Stimulated activated CD4-positive, alpha-beta T cell treated with anti-CD3 and anti-CD28 coated beads, Interleukin-2, amount 100 ng/mL, for 24 hours (primary cell): ENCODE data around the gene CCNK.

Experiments used
- DNase-seq, 2 donors: peaks; one replicate each; pipeline ENCODE4 v3.0.0-alpha.2; 2020

The CCNK gene

DNA sequence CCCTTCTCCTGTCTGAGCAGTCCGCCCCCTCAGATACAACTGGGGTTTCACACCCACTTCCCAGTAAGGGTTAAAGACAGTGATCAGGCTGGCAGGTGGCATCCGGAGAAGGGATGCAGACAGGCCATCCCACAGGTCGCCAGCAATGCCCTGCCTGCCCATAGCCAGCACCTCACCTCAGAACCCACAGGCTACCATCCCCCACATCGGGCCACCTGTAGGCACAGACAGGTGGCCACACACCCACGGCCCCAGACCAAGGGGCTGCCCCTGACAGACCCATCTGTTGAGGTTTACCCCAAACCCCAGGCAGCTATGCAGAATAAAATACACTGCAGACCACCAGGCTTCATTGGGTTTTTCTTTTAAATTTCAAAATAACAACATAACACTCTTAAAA is 57.5 kb downstream of the CCNK start:
- no peak for DNase-seq

DNA sequence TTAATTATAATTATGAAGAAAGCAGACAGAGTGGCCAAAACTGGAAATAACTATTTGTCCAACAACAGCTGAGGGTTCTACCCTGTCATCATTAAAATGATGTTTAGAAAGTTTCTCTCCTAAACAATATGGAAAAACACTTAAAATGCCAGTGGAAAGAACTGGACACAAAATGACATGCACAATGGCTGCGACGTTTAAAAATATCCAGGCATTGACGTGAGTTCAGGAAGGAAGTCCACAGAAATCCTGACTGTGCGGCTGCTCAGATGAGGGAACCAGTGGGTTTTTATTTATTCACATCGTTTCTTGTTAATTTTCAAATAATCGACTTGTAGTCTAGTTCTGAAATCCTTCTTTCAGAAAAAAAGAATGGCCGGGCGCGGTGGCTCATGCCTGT is 58.3 kb downstream of the CCNK start:
- no peak for DNase-seq

DNA sequence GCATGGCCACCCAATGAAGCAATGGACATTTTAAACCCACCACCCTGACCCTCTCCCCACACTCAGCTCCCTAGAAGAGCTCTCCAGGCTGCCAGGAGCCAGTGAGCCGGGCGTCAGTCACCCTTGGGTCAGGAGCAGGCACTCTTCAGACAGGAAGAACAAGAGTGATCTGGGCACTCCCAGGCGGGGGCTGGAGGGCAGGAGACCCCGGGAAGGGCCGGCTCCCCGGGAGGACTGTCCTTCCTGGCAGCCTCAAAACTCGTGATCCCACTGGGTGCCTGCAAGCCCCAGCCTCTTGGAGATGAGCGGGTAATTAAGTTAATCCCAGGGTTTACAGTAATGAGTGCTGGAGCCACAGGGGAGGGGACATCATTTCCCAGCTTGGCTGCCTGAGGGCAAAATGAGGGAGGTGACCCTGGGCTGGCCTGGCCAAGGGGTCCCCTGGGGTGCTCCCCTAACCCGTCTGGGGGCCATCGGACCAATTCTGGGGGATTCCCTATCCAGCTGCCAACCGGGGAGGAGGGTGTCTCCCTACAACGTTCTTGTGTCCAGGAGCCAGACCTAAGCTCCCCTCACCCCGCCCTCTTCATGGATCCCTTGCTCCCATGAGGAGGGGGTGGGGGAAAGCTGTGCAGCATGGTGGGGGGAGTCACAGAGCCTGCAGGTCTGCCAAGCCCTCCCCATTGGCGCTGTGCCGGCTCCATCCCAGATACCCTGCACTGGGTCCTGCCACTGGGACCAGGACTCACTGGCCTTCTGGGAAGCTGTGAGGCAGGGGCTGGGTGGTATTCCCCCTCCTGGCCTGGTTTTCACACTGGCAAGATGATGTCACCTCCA is 59.2 kb downstream of the CCNK start:
- DNase-seq = no peak

DNA sequence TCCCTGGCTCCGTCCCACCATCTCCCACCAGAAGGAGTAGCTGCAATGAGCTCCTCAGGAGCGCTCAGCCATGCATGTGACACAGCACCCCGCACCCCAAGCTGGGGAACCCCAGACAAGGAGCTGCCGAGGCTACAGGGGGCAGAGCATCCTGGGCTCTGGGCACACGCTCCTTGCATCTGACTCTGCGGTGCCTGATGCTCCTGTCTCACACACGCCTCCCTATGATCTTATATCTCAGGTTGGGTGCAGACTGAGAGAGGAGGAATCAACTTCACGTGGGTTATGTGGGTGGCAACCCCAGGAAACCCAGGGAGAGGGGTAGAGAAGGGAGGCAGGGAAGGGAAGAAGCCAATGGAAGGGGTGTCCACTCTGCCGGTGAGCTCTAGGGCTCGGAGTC is 60.0 kb downstream of the CCNK start:
- DNase-seq = no peak

- DNase-seq = no peak
These were observed 60.7 kb downstream of the CCNK start for GRCh38 chr14:99541677-99542470.

DNA sequence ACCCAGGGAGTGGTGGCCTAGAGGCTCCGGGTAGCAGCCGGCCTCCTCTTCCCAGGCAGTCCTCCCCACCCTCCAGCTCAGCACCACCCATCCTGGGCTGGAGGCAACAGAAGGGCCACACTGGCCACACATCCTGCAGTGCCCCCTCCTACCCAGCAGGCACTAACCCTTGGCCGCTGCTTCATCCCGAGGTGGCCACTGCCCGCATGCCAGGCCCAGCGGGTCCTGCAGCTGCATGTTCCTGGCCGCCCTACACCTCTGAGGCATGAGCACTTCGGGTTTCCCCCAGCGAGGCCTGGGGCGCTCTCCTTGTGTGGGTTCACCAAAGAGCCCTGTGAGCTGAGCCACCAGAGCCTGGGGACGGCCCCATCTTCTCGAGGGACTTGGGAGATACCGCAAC is 61.4 kb downstream of the CCNK start:
- no peak for DNase-seq

GRCh38 chr14:99543370-99543769 is 62.2 kb downstream of the CCNK start:
- no peak for DNase-seq

GRCh38 chr14:99543985-99544384 is 62.8 kb downstream of the CCNK start:
- DNase-seq = no peak

GRCh38 chr14:99544991-99545390 is 63.8 kb downstream of the CCNK start:
- no peak for DNase-seq

DNA sequence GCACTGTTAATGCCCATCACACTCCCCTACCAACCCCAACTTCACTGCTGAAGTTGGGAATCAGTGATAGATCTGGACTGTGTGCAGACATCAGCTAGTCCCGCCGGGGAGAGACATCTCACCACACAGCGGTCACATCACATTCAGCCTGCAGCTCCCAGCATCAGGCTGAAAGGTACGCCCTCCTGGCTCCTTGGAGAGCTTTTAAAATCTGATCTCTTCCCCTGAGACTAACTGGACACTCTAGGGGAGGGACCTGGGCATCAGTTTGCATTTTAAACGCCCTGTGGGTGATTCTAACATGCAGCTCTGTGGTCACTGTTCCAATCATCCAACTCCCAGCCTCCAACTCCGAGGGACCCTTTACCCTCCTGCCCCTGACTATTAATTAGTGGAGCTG is 64.4 kb downstream of the CCNK start:
- DNase-seq = no peak

DNA sequence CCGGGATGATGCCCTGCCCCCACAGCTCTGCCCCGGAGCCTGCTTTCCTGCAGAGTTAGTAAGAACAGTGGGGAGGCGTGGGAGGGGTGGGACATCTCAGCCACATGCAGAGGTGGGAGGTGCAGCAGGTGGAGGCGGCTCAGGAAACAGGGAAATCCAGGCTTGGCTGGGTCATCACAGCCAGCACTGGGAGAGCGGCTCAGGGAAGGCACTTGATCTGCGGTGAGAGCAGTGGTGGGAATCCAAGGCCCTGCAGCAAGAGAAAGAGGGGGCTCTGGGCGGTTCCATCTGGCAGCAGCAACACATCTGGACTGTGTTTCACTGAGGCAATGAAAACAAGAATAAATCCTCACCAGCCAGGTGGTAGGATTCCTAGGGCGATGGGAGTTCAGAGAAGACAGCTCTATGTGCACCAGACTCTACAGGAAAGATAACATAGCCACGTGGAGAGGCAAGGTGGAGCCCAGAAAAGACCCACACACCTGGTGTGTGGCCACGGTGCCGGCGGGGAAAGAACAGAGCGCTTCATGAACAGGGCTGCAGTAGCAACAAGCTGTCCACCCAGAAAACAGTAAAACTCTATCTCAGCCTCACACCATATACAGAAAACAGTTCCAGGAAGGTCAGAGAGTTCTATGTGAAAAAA is 65.1 kb downstream of the CCNK start:
- no peak for DNase-seq

DNA sequence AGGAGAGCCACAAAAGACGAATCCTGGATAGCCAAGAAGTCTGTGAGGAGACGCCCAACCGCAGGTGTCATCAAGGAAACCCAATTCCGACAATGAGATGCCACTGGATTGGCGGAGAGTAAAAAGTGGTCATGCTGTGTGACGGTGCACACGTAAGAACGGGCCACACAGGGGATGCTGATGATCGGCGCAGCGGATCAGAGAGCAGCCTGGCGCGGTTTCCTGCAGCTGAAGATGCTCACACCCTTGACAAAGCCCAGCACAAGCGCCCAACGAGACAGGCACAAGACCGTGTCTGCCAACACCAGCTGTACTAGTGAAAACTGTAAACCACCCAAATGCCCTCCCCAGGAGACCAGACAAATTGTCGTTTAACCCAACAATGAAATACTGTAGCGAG is 67.0 kb downstream of the CCNK start:
- DNase-seq = no peak

DNA sequence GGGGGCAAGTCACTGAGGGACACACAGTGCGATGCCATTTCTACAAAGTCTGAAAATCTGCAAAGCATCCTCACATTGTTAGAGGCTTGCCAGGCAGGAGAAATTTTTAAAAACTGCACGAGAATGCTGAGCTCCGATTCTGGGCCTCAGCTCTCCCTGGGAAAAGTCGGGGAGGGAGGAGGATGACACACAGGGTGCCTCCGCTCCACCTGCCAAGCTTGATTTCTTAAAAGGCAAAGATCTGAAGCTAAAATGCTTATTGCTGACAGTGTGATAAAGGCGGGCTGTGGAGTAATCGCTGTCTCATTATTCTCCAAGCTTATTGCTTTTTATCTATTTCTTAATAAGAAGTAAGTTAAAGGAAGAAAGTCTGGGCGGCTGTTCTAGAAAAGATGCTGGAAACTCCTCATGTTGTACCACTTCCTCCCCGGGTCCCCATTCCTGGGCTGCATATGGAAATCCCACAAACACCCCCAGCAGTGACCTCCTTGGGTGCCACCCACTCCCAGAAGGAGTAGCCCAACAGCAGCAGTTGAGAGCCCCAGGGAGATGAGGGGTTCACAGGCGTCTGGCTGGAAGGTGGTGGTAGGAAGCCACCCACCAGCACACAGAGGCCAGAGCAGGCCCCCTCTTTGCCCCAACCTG is 67.8 kb downstream of the CCNK start:
- DNase-seq = no peak

- DNase-seq = no peak
These were observed 68.5 kb downstream of the CCNK start for GRCh38 chr14:99549684-99550083.

- DNase-seq = no peak
These were observed 69.3 kb downstream of the CCNK start for GRCh38 chr14:99550387-99550992.

DNA sequence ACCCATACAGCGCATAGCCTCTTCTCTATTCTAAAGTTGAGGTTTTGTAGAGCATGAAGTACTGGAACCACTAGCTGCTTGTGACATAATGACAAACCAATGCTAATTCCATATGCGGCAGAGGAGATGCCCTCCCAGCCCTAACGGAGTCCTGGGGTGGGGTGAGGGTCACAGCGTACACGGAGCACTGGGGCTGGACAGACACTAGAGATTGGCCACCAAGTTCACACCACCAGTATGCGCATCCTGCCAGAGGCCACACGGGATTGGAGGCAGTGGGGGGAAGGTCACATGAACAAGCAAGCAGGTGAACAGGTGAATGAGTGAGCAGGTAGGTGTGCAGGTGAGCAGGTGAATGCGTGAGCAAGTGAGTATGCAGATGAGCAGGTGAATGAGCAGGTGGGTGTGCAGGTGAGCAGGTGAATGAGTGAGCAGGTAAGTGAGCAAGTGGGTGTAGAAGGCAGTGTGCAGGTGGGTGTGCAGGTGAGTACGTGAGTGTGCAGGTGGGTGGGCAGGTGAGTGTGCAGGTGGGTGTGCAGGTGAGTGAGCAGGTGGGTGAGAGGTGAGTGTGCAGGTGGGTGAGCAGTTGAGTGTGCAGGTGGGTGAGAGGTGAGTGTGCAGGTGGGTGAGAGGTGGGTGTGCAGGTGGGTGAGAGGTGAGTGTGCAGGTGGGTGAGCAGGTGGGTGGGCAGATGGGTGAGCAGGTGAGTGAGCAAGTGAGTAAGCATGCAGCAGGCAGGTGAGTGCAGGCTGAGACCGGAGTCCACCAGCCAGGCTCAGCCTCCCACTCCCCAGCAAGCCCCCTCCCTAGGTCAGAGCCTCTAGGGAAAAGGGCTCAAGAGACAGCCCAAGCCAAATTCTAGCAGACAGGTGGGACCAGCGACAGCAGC is 70.1 kb downstream of the CCNK start:
- DNase-seq = no peak

DNA sequence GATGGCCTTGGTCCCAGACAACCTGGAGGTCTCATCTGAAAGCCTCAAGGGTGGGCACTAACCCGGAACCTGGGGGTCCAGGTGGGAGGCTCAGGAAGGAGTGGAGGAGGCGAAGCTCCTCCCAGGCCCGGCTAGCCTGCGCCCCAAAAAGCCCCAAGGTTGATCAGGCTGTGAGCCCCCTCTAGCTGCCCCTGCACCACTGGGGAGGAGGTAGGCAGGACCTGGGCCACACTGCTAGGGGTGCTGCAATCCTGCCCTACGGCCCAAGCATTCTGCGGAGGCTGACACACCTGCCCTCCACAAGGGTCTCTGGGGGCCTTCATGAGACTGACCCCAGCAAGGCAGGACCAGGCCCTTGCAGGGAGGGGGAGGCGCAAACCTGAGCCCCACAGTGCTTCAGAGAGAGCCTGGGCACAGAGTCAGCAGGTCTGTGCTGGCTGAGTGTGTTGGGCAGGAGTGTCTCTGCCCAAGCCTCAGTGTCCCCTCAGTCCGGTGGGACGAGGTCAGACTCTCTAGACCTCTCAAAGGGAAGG is 70.9 kb downstream of the CCNK start:
- DNase-seq = no peak

GRCh38 chr14:99552572-99553216 is 71.5 kb downstream of the CCNK start:
- no peak for DNase-seq

DNA sequence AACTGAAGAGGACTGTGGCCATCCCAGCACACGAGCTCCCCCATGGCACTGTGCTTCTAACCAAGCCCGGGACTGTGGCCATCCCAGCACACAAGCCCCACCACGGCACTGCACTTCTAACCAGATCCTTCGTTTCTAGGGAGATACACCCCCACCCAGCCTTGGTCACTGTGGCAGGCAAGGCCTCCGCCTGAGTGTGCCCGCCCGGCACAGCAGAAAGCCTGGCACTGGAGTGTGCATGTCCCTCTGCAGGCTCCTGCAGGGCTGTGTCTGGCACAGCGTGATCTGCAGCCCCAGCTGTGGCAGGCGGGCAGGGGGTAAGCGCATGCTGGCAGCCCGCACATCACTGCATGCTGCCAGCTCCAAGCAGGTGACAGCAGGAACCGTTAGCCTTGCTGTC is 73.0 kb downstream of the CCNK start:
- DNase-seq = no peak

DNA sequence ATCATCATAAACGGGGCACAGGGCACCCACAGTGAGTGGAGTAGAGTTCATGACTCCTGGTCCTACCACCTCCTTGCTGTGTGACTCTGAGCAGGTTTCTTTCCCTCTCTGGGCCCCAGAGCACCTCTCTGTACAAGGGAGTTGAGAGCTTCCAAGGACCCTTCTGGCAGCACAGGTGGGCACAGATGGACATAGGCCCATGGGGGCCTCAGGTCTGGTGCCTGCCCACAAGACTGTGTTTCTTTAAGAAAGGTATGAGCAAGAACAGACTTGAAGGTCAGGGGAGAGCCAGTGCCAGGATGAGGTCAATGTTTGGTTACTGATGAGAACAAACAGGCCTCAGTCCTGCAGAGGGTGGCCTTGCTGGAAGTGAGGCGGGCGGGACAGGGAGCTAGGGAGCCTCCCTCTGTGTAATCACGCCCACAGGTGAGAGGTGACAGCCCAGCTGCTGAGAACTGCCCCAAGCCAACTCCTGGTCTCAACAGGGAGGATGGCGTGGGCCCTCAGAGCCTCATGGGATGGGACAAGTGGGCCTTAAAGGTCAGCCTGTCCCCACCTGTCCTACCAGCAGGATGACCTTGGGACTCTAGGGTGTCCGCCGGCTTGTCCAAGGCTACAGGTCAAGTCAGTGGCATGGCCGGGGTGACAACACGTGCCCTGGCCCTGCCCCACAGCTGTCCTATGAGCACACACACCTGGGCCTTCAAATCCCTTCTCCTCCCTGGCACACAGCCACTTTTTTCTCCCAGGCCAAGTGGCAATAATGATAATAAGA is 73.7 kb downstream of the CCNK start:
- DNase-seq = no peak
